ENCODE results near the gene GTPBP3. TPM values are rescaled to one million over a fixed set of nuclear protein-coding genes. Genes with fewer than 3 reads are reported as not detected.

The GTPBP3 gene
- total RNA-seq, 1 experiment from 2014 or later, result 35.3 TPM

DNA sequence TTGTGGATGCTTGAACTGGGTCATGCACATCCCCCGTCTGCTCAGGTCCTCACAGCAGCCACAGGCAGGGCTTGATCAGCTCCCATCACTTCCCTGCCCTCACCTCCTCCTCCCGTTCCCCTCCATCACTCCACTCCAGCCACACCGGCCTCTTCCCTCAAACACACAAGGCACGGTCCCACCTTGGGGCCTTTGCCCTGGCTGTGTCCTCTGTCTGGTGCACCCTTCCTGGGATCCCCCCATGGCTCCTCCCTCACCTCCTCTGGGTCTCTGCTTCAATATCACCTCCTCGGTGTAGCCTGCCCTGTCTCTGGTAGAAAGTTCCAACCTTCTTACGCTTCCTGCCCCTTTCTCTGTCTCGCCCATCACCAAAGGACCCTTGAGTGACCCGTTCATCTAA lies 16.0 kb downstream of the GTPBP3 start:
- no peaks in the 10 kb centered on the region for H3K4me1 ChIP-seq (ENCODE audit: control insufficient read depth, insufficient read depth, low read length)
- intact Hi-C loops (cut with micrococcal nuclease; ENCODE audit: unreplicated experiment) (no loop called here), in situ Hi-C loops (cut with HindIII; ENCODE audit: low pct_unique_long_range_greater_than_20kb, low sequenced_read_pairs) (no loop called here)
- ChIA-PET POLR2A (no interaction called here), CTCF (no interaction called here)
- no peak for TF ChIP-seq SIN3A (IDR thresholded peaks at IDR 0.05; ENCODE audit: borderline replicate concordance, insufficient read depth, low read depth, low read length)
- no peak for TF ChIP-seq POLR2AphosphoS5 (IDR thresholded peaks at IDR 0.05; ENCODE audit: low read depth, low read length)
- no peak for TF ChIP-seq REST (IDR thresholded peaks at IDR 0.05; ENCODE audit: insufficient read depth in 1 of 2, low read depth in 2 of 2, low read length in 1 of 2)
- TF ChIP-seq, protein P1, sequence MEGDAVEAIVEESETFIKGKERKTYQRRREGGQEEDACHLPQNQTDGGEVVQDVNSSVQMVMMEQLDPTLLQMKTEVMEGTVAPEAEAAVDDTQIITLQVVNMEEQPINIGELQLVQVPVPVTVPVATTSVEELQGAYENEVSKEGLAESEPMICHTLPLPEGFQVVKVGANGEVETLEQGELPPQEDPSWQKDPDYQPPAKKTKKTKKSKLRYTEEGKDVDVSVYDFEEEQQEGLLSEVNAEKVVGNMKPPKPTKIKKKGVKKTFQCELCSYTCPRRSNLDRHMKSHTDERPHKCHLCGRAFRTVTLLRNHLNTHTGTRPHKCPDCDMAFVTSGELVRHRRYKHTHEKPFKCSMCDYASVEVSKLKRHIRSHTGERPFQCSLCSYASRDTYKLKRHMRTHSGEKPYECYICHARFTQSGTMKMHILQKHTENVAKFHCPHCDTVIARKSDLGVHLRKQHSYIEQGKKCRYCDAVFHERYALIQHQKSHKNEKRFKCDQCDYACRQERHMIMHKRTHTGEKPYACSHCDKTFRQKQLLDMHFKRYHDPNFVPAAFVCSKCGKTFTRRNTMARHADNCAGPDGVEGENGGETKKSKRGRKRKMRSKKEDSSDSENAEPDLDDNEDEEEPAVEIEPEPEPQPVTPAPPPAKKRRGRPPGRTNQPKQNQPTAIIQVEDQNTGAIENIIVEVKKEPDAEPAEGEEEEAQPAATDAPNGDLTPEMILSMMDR (IDR thresholded peaks at IDR 0.05), result no peak
- no peak for TF ChIP-seq TCF7L2 (IDR thresholded peaks at IDR 0.05; ENCODE audit: low read depth, low read length)
- no peak overlapping the region for H3K27ac ChIP-seq (ENCODE audit: low read length)
- 0 out of 2 replicates have a peak, but pooled peaks have one; percentile 9 for ATAC-seq
- H3K4me3 ChIP-seq (ENCODE audit: low read depth in 2 of 2, low read length in 2 of 2), result no peak overlapping the region
- no peaks in the 10 kb centered on the region for H3K27me3 ChIP-seq (ENCODE audit: control insufficient read depth, insufficient read depth, low read length)
- no peak for DNase-seq (ENCODE audit: low read depth, low spot score)
- no peaks in the 10 kb centered on the region for H3K9me3 ChIP-seq (ENCODE audit: control insufficient read depth, insufficient read depth, low read depth, low read length)
- H3K36me3 ChIP-seq (ENCODE audit: control insufficient read depth, insufficient read depth, low read length), result no peaks in the 10 kb centered on the region
- no TSS peak for BruUV-seq (replicated peaks)

GRCh38 chr19:17357078-17357666 lies 19.8 kb downstream of the GTPBP3 start:
- intact Hi-C loops (cut with micrococcal nuclease; ENCODE audit: unreplicated experiment) (no loop called here), in situ Hi-C loops (cut with HindIII; ENCODE audit: low pct_unique_long_range_greater_than_20kb, low sequenced_read_pairs) (no loop called here)
- Histone ChIP-seq H3K27me3 (ENCODE audit: control insufficient read depth, insufficient read depth, low read length) (no peaks in the 10 kb centered on the region), H3K4me3 (ENCODE audit: low read depth in 2 of 2, low read length in 2 of 2) (no peak overlapping the region), H3K27ac (ENCODE audit: low read length) (no peak overlapping the region), H3K36me3 (ENCODE audit: control insufficient read depth, insufficient read depth, low read length) (no peaks in the 10 kb centered on the region), H3K4me1 (ENCODE audit: control insufficient read depth, insufficient read depth, low read length) (no peaks in the 10 kb centered on the region), H3K9me3 (ENCODE audit: control insufficient read depth, insufficient read depth, low read depth, low read length) (no peaks in the 10 kb centered on the region)
- POLR2A ChIA-PET, result no interaction called here
- ATAC-seq (no peak), DNase-seq (ENCODE audit: low read depth, low spot score) (no peak)
- no TSS peak for BruUV-seq (replicated peaks)
- CTCF ChIA-PET, result no interaction called here
- no peak for TF ChIP-seq POLR2AphosphoS5 (IDR thresholded peaks at IDR 0.05; ENCODE audit: low read depth, low read length)
- TF ChIP-seq TCF7L2 (IDR thresholded peaks at IDR 0.05; ENCODE audit: low read depth, low read length), result no peak
- TF ChIP-seq, protein P1 (IDR thresholded peaks at IDR 0.05), result no peak
- no peak for TF ChIP-seq REST (IDR thresholded peaks at IDR 0.05; ENCODE audit: insufficient read depth in 1 of 2, low read depth in 2 of 2, low read length in 1 of 2)
- no peak for TF ChIP-seq SIN3A (IDR thresholded peaks at IDR 0.05; ENCODE audit: borderline replicate concordance, insufficient read depth, low read depth, low read length)

Data from Panc1 (cell line).